Measurements from ENCODE around the gene RPF1. TPM values are rescaled to one million over a fixed set of nuclear protein-coding genes. Genes with fewer than 3 reads are reported as not detected.

RPF1 gene
- 34.7 TPM for total RNA-seq
- polyA plus RNA-seq (ENCODE audit: insufficient read depth in 1 of 8, insufficient read length in 8 of 8, low replicate concordance in 1 of 8) = 10 to 100 TPM; 28.0 to 34.8 (median 31.2) TPM
- long read RNA-seq, donor 1, transcript RPF1-201 (9 exons, 1,385 nt) = major isoform, 11 of 11 reads
- long read RNA-seq, donor 1, partial matches to known transcripts = 0 of 11 reads
- long read RNA-seq, donor 1, other reads (novel, unspliced or antisense) = 0 of 11 reads
- long read RNA-seq, donor 2 = 0 reads
- long read RNA-seq, donor 3, transcript RPF1-201 (9 exons, 1,385 nt) = major isoform, 13 of 14 reads
- long read RNA-seq, donor 3, partial matches to known transcripts = 0 of 14 reads
- long read RNA-seq, donor 3, other reads (novel, unspliced or antisense) = 0 of 14 reads
- long read RNA-seq, donor 4, partial matches to known transcripts = 0 of 5 reads
- long read RNA-seq, donor 4, other reads (novel, unspliced or antisense) = 0 of 5 reads
- long read RNA-seq, donor 5, transcript RPF1-201 (9 exons, 1,385 nt) = major isoform, 32 of 1,191 reads
- long read RNA-seq, donor 5, partial matches to known transcripts = 136 of 1,191 reads
- long read RNA-seq, donor 5, other reads (novel, unspliced or antisense) = 1,021 of 1,191 reads
- long read RNA-seq, donor 6, transcript RPF1-201 (9 exons, 1,385 nt) = major isoform, 15 of 40 reads
- long read RNA-seq, donor 6, partial matches to known transcripts = 25 of 40 reads
- long read RNA-seq, donor 6, other reads (novel, unspliced or antisense) = 0 of 40 reads
- long read RNA-seq, donor 7, transcript RPF1-201 (9 exons, 1,385 nt) = major isoform, 13 of 828 reads
- long read RNA-seq, donor 7, partial matches to known transcripts = 790 of 828 reads
- long read RNA-seq, donor 7, other reads (novel, unspliced or antisense) = 25 of 828 reads
- long read RNA-seq, donor 8, transcript RPF1-201 (9 exons, 1,385 nt) = major isoform, 16 of 728 reads
- long read RNA-seq, donor 8, partial matches to known transcripts = 150 of 728 reads
- long read RNA-seq, donor 8, other reads (novel, unspliced or antisense) = 562 of 728 reads
- long read RNA-seq, donor 9, transcript RPF1-201 (9 exons, 1,385 nt) = major isoform, 10 of 629 reads
- long read RNA-seq, donor 9, partial matches to known transcripts = 612 of 629 reads
- long read RNA-seq, donor 9, other reads (novel, unspliced or antisense) = 7 of 629 reads
- long read RNA-seq, donor 10, transcript RPF1-201 (9 exons, 1,385 nt) = major isoform, 17 of 48 reads
- long read RNA-seq, donor 10, partial matches to known transcripts = 30 of 48 reads
- long read RNA-seq, donor 10, other reads (novel, unspliced or antisense) = 0 of 48 reads
- long read RNA-seq, donor 11, transcript RPF1-201 (9 exons, 1,385 nt) = major isoform, 11 of 29 reads
- long read RNA-seq, donor 11, partial matches to known transcripts = 17 of 29 reads
- long read RNA-seq, donor 11, other reads (novel, unspliced or antisense) = 0 of 29 reads

GRCh38 chr1:84478876-84479868 is at the start of gene RPF1:
RPF1 (plus strand) TSS chr1:84479266; CDS start chr1:84479282, 16 bp downstream.
- peaks cover 4% of the 10 kb centered on the region for H3K36me3 ChIP-seq (ENCODE audit: control insufficient read depth, insufficient read depth, low read length)
- peaks cover 9% of the 10 kb centered on the region for H3K4me1 ChIP-seq (ENCODE audit: control insufficient read depth, insufficient read depth, low read length)
- H3K27me3 ChIP-seq (ENCODE audit: control insufficient read depth, insufficient read depth, low read length) = peaks cover 10% of the 10 kb centered on the region
- DNase-seq = peak; percentile 95
- peak within 1 kb of the TSS; percentile 98 for H3K27ac ChIP-seq (ENCODE audit: low read length)
- peaks cover 8% of the 10 kb centered on the region for H3K9me3 ChIP-seq (replicated peaks; ENCODE audit: control insufficient read depth, low read depth, low read length)
- WGBS (ENCODE audit: insufficient coverage) = under 1% methylated on average over 37 of the region's 51 CpGs
- H3K4me3 ChIP-seq (ENCODE audit: low read length) = peak within 1 kb of the TSS; percentile 93

GRCh38 chr1:84430546-84430945 is 48.5 kb upstream of the RPF1 start:
- WGBS (ENCODE audit: insufficient coverage) = no CpG with 5 or more reads among the region's 2 CpGs
- Histone ChIP-seq H3K36me3 (ENCODE audit: control insufficient read depth, insufficient read depth, low read length) (no peaks in the 10 kb centered on the region), H3K4me3 (ENCODE audit: low read length) (no peak overlapping the region), H3K4me1 (ENCODE audit: control insufficient read depth, insufficient read depth, low read length) (no peaks in the 10 kb centered on the region), H3K27ac (ENCODE audit: low read length) (no peak overlapping the region), H3K27me3 (ENCODE audit: control insufficient read depth, insufficient read depth, low read length) (no peaks in the 10 kb centered on the region), H3K9me3 (replicated peaks; ENCODE audit: control insufficient read depth, low read depth, low read length) (peaks cover 3% of the 10 kb centered on the region)
- peak; percentile 48 for DNase-seq

GRCh38 chr1:84433258-84434080 is 45.6 kb upstream of the RPF1 start:
- Histone ChIP-seq H3K4me1 (ENCODE audit: control insufficient read depth, insufficient read depth, low read length) (no peaks in the 10 kb centered on the region), H3K9me3 (replicated peaks; ENCODE audit: control insufficient read depth, low read depth, low read length) (peaks cover 3% of the 10 kb centered on the region), H3K27ac (ENCODE audit: low read length) (no peak overlapping the region), H3K36me3 (ENCODE audit: control insufficient read depth, insufficient read depth, low read length) (no peaks in the 10 kb centered on the region), H3K4me3 (ENCODE audit: low read length) (peak overlapping the region; percentile 20), H3K27me3 (ENCODE audit: control insufficient read depth, insufficient read depth, low read length) (no peaks in the 10 kb centered on the region)
- peak; percentile 91 for DNase-seq
- WGBS (ENCODE audit: insufficient coverage) = 20% methylated on average over 6 of the region's 11 CpGs

GRCh38 chr1:84434081-84434769 is 44.8 kb upstream of the RPF1 start:
- Histone ChIP-seq H3K36me3 (ENCODE audit: control insufficient read depth, insufficient read depth, low read length) (no peaks in the 10 kb centered on the region), H3K9me3 (replicated peaks; ENCODE audit: control insufficient read depth, low read depth, low read length) (peaks cover 3% of the 10 kb centered on the region), H3K4me3 (ENCODE audit: low read length) (no peak overlapping the region), H3K27ac (ENCODE audit: low read length) (no peak overlapping the region), H3K27me3 (ENCODE audit: control insufficient read depth, insufficient read depth, low read length) (no peaks in the 10 kb centered on the region), H3K4me1 (ENCODE audit: control insufficient read depth, insufficient read depth, low read length) (no peaks in the 10 kb centered on the region)
- DNase-seq = no peak
- WGBS (ENCODE audit: insufficient coverage) = 67% methylated on average over 3 of the region's 6 CpGs

- Histone ChIP-seq H3K36me3 (ENCODE audit: control insufficient read depth, insufficient read depth, low read length) (no peaks in the 10 kb centered on the region), H3K9me3 (replicated peaks; ENCODE audit: control insufficient read depth, low read depth, low read length) (no peaks in the 10 kb centered on the region), H3K27ac (ENCODE audit: low read length) (no peak overlapping the region), H3K4me1 (ENCODE audit: control insufficient read depth, insufficient read depth, low read length) (no peaks in the 10 kb centered on the region), H3K4me3 (ENCODE audit: low read length) (no peak overlapping the region), H3K27me3 (ENCODE audit: control insufficient read depth, insufficient read depth, low read length) (no peaks in the 10 kb centered on the region)
- WGBS (ENCODE audit: insufficient coverage) = 0% methylated on average over 2 of the region's 4 CpGs
- DNase-seq = no peak
These were observed 44.1 kb upstream of the RPF1 start for GRCh38 chr1:84434801-84435549.

GRCh38 chr1:84436876-84437655 is 42.0 kb upstream of the RPF1 start:
- Histone ChIP-seq H3K4me3 (ENCODE audit: low read length) (no peak overlapping the region), H3K36me3 (ENCODE audit: control insufficient read depth, insufficient read depth, low read length) (no peaks in the 10 kb centered on the region), H3K9me3 (replicated peaks; ENCODE audit: control insufficient read depth, low read depth, low read length) (no peaks in the 10 kb centered on the region), H3K27ac (ENCODE audit: low read length) (no peak overlapping the region), H3K4me1 (ENCODE audit: control insufficient read depth, insufficient read depth, low read length) (no peaks in the 10 kb centered on the region), H3K27me3 (ENCODE audit: control insufficient read depth, insufficient read depth, low read length) (no peaks in the 10 kb centered on the region)
- no CpG with 5 or more reads among the region's 5 CpGs for WGBS (ENCODE audit: insufficient coverage)
- DNase-seq = peak; percentile 28

GRCh38 chr1:84442256-84442655 is 36.8 kb upstream of the RPF1 start:
- Histone ChIP-seq H3K4me1 (ENCODE audit: control insufficient read depth, insufficient read depth, low read length) (no peaks in the 10 kb centered on the region), H3K27ac (ENCODE audit: low read length) (no peak overlapping the region), H3K4me3 (ENCODE audit: low read length) (no peak overlapping the region), H3K9me3 (replicated peaks; ENCODE audit: control insufficient read depth, low read depth, low read length) (no peaks in the 10 kb centered on the region), H3K27me3 (ENCODE audit: control insufficient read depth, insufficient read depth, low read length) (no peaks in the 10 kb centered on the region), H3K36me3 (ENCODE audit: control insufficient read depth, insufficient read depth, low read length) (no peaks in the 10 kb centered on the region)
- DNase-seq = peak; percentile 77
- no CpG with 5 or more reads among the region's 2 CpGs for WGBS (ENCODE audit: insufficient coverage)

Measured in muscle of leg (tissue), 16 donors.